Ishikawa (cell line): ENCODE measurements around the gene DNAL1.

Source experiments
- CEBPB ChIP-seq: IDR thresholded peaks from 2 replicates; pipeline ENCODE4 v1.6.1; 2012
- CREB1 ChIP-seq: IDR thresholded peaks from 2 replicates; pipeline ENCODE4 v1.6.1; 2012; ENCODE audit warnings: low read depth
- EGR1 ChIP-seq: IDR thresholded peaks from 2 replicates; pipeline ENCODE4 v1.6.1; 2012
- EP300 ChIP-seq: IDR thresholded peaks from 2 replicates; pipeline ENCODE4 v1.6.1; 2012; ENCODE audit warnings: borderline replicate concordance
- FOXM1 ChIP-seq: IDR thresholded peaks from 2 replicates; pipeline ENCODE4 v1.6.1; 2012; ENCODE audit warnings: low read depth, borderline replicate concordance
- MAX ChIP-seq: IDR thresholded peaks from 2 replicates; pipeline ENCODE4 v1.6.1; 2012
- NFIC ChIP-seq: IDR thresholded peaks from 2 replicates; pipeline ENCODE4 v1.6.1; 2012
- RAD21 ChIP-seq: IDR thresholded peaks from 2 replicates; pipeline ENCODE4 v1.6.1; 2012; ENCODE audit warnings: low read depth
- REST ChIP-seq: IDR thresholded peaks from 2 replicates; pipeline ENCODE4 v1.6.1; 2012; ENCODE audit warnings: low read depth, mild to moderate bottlenecking
- TAF1 ChIP-seq: IDR thresholded peaks from 2 replicates; pipeline ENCODE4 v1.6.1; 2012; ENCODE audit warnings: low read depth, mild to moderate bottlenecking
- TCF12 ChIP-seq: IDR thresholded peaks from 2 replicates; pipeline ENCODE4 v1.6.1; 2012; ENCODE audit warnings: low read depth
- TEAD4 ChIP-seq: IDR thresholded peaks from 2 replicates; pipeline ENCODE4 v1.6.1; 2012
- USF1 ChIP-seq: IDR thresholded peaks from 2 replicates; pipeline ENCODE4 v1.6.1; 2012
- YY1 ChIP-seq: IDR thresholded peaks from 2 replicates; pipeline ENCODE4 v1.6.1; 2012; ENCODE audit warnings: low read depth
- ZBTB7A ChIP-seq: IDR thresholded peaks from 2 replicates; pipeline ENCODE4 v1.6.1; 2012; ENCODE audit warnings: low read depth

Gene DNAL1

DNA sequence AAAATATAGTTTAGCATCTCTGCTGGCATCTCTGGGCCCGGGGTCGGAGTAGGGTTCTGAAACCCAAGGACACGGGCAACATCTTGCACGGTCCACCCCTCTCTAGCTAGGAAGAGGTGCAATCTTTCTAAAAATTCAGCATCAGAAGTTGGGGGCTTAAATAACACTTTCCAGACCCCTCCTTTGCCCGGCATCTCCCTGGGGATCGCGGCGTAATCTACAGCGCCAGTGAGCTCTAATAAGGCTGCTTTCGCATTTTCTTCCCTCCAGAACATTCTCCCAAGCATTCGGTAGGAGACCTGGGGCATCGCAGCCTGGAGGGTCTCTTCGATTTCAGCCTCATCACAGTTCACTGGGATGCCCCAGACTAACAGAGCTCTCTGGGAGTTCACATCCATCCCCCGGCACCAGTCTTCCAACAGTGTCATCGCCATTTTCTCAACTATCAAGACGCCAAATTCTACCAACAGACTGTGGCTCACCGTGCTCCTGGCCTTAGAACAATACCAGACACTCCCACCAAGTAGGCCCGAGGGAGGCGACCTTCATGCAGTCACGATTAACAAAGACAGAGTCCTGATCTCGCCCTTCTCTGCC is 68.5 kb downstream of the DNAL1 start:
- 0 out of 2 replicates have a peak, but pooled peaks have one; percentile 14 for TF ChIP-seq EP300
- no peak for TF ChIP-seq USF1

DNA sequence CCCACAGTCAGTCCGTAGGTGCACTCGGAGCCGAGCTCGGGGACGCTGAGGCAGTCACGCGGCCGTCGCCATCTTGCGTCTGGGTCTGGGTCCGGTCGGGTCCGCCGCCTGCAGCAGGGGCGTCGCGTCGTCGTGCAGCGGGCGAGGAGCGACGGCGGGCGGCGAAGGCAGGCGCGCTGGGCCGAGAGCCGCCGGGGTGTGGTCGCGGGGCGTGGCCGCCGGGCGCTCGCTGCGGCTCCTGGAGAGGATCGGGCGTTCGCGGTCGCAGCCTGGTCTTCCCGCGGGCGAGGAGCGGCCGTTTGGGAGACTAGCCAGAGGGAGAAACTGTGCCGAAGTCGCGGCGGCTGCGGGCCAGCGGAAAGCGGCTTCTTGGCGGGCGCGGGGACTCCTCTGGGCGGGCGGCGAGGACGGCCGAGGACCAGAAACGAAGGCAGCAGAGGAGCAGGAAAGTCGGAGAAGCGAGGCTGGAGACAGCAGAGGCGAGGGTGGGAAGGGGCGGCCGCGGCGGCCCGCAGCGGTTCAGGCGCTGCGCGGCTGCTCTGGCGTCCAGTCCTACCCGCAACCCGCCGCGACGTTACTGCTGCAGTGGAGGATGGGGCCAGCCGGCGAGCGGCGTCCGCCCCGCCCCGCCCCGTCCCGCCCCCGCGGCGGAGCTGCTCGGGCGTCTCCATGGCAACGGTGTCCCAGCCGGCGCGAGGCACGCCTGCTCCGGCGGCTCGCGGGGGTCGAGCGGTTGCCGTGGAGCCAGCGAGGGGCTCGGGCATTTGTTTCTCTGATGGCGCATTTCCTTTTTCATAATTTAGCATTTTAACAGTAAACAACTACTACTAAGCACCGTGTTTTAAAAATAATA is 69.2 kb downstream of the DNAL1 start, which contains the start of gene PNMA1:
Gene PNMA1, minus strand, starts transcription at position 582 of the 853 bp plus-strand sequence. CDS start 745 bp downstream, outside the sequence.
- TF ChIP-seq USF1 (peak; percentile 62), NFIC (no peak), TCF12 (peak; percentile 27; the same call in 1 of the 2 replicates), ZBTB7A (peak; percentile 56; the same call in 1 of the 2 replicates), EGR1 (peak; percentile 84), MAX (peak; percentile 95), REST (0 out of 2 replicates have a peak, but pooled peaks have one; percentile 14), CREB1 (no peak), TAF1 (peak; percentile 78; the same call in 1 of the 2 replicates), YY1 (peak; percentile 88), TEAD4 (no peak), CEBPB (no peak), EP300 (0 out of 2 replicates have a peak, but pooled peaks have one; percentile 49), RAD21 (no peak; the same call in 1 of the 2 replicates), FOXM1 (no peak)

- TF ChIP-seq NFIC, result no peak
- no peak for TF ChIP-seq USF1
- no peak for TF ChIP-seq TAF1
- TF ChIP-seq TCF12, result no peak
- no peak for TF ChIP-seq RAD21
- TF ChIP-seq CEBPB, result no peak
- TF ChIP-seq EGR1, result no peak
- no peak for TF ChIP-seq EP300
- TF ChIP-seq YY1, result no peak
- no peak for TF ChIP-seq FOXM1
- TF ChIP-seq MAX, result no peak
- no peak for TF ChIP-seq ZBTB7A
- no peak for TF ChIP-seq CREB1
- no peak for TF ChIP-seq REST
Measured at GRCh38 chr14:73714656-73715081, 69.9 kb downstream of the DNAL1 start.

GRCh38 chr14:73715707-73716106 is 70.9 kb downstream of the DNAL1 start:
- TF ChIP-seq RAD21, result no peak
- TF ChIP-seq CREB1, result no peak
- no peak for TF ChIP-seq FOXM1
- no peak for TF ChIP-seq MAX
- TF ChIP-seq TEAD4, result no peak
- no peak for TF ChIP-seq YY1
- TF ChIP-seq REST, result no peak
- no peak for TF ChIP-seq ZBTB7A
- TF ChIP-seq TCF12, result no peak
